AG09319 (cell line): ENCODE data around the gene ZC3H18.

Experiments used
- DNase-seq: peaks from one replicate; pipeline ENCODE4 v3.0.0-alpha.2; 2010; ENCODE audit warnings: low read depth; ENCODE audit errors: extremely low read depth
- TF ChIP-seq, protein P1 (sequence below): IDR thresholded peaks from 2 replicates; pipeline ENCODE4 v1.5.1; 2011; ENCODE audit warnings: low read depth, mild to moderate bottlenecking, inconsistent platforms, low read length, moderate library complexity

Gene ZC3H18

GRCh38 chr16:88577166-88577565, 7.0 kb downstream of the ZC3H18 start:
- TF ChIP-seq, protein P1, sequence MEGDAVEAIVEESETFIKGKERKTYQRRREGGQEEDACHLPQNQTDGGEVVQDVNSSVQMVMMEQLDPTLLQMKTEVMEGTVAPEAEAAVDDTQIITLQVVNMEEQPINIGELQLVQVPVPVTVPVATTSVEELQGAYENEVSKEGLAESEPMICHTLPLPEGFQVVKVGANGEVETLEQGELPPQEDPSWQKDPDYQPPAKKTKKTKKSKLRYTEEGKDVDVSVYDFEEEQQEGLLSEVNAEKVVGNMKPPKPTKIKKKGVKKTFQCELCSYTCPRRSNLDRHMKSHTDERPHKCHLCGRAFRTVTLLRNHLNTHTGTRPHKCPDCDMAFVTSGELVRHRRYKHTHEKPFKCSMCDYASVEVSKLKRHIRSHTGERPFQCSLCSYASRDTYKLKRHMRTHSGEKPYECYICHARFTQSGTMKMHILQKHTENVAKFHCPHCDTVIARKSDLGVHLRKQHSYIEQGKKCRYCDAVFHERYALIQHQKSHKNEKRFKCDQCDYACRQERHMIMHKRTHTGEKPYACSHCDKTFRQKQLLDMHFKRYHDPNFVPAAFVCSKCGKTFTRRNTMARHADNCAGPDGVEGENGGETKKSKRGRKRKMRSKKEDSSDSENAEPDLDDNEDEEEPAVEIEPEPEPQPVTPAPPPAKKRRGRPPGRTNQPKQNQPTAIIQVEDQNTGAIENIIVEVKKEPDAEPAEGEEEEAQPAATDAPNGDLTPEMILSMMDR: no peak
- no peak for DNase-seq

- TF ChIP-seq, protein P1: no peak
- DNase-seq: no peak
These were observed 8.5 kb downstream of the ZC3H18 start for GRCh38 chr16:88578446-88579313.

DNA sequence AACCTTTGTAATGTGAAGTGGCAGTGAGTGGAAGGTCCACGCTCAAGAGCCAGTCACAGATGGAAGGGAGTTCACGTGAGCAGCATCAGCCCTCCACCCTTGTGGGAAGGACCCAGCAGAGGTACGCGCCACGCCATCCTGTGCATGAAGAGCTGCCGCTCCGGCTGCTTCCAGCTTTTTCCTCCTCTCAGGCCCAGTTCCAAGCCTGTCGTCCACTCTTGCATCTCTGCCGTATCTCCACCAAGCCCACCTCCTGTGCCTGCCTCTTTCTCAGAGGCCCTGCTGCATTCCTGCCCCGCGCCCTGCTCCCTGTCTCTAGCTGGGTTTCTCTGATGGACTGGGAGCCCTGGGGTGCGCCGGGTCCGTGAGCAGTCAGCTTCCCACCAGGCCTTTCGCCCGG, 10.2 kb downstream of the ZC3H18 start:
- DNase-seq: no peak
- TF ChIP-seq, protein P1: no peak

DNA sequence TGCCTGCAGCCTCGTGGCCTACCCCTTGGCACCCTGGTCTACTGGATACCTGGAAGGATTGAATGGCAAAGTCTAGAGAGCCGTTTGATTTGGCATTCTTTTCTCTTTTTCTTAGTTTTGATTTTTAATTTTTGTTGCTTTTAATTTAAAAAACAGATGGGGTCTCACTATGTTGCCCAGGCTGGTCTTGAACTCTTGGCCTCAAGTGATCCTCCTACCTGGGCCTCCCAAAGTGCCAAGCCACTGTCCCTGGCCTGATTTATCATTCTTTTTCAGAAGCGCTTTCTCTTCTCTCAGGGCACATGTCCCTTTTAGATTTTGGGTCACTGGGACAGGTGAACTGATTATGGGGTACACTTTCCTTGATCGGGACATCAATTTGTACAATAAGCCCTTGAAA, 10.8 kb downstream of the ZC3H18 start:
- DNase-seq: no peak
- TF ChIP-seq, protein P1: no peak

DNA sequence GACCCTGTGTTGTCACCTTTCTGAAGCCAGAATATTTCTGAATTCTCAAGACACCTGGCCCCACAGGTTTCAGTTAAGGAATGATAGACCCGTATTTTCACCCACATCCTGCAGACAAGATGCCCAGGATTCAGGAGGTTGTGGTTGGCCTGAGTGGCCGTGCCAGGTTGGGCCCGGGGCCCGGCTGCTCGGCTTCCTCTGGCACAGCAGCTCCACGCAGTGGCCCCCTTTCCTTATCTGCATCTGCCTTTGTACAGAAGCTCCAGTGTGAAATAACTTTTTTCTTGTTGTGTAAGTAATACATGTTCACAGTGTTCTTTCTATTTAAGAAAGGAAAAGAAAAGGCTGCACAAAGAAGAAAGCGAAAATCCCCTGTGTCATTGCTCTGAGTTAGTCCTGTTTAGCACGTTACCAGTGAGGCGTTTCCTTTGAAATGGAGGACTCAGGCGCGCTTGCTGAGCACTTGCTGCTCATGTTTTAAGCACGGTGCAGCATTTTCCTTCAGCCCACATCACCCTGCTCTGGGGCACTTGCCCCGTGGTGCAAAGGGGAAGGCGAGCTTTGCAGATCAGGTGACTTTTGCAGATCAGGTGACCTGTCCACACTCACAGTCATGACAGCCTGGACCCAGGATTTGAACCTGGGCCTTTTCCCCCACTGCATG, 12.8 kb downstream of the ZC3H18 start:
- TF ChIP-seq, protein P1: no peak
- no peak for DNase-seq

GRCh38 chr16:88584676-88585075, 14.5 kb downstream of the ZC3H18 start:
- TF ChIP-seq, protein P1: no peak
- DNase-seq: no peak

DNA sequence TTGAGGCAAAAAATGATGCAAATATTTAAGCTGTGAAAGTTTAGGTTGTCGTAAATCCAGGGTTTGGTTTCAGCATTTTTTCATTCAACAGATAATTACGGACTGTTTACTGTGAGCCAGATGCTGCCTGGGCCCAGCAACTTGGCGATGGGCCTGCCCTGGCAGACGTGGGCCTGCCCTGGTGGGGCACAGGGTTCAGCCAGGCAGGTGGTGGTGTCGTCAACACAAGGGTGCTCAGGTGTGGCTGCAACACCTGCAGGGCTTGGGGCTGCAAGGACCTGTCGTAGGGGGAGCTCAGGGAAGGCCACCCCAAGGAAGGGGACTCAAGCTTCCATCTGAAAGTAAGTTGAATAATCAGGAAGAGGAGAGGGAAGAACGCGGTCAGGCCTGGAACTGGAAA, 15.1 kb downstream of the ZC3H18 start:
- DNase-seq: no peak
- TF ChIP-seq, protein P1: no peak
